Right ventricle myocardium inferior (tissue), 1 donor: ENCODE results near the gene B4GALNT4. TPM values are rescaled to one million over a fixed set of nuclear protein-coding genes. Genes with fewer than 3 reads are reported as not detected.
"Not testable (repeated sequence)": the region's sequence is repeated elsewhere in the genome, so short reads cannot be mapped to it uniquely, and the experiment has no call there.

Source experiments
- ATAC-seq: fragments of 200-7000 bp; cut with Tn5 transposase; one replicate; pipeline ENCODE4 v1.9.1; 2020; ENCODE audit warnings: mild to moderate bottlenecking, moderate library complexity
- DNase-seq: peaks from one replicate; pipeline ENCODE4 v3.0.0; 2021; ENCODE audit errors: missing footprints
- intact Hi-C: fragments of 100-400 bp; cut with DNase I; formaldehyde crosslinking; loops from one replicate; pipeline ENCODE4 v1.11.0; 2022
- total RNA-seq: library from RNA; stranded (reverse); fragmentation: NEBNext Ultra II Directional; extraction: Animal tissue kit (Norgen Biotek cat#: 25700); gene quantifications from one replicate; pipeline ENCODE4 v1.2.1, GENCODE V29; 2021
- donor health status: DM: no; HTN: yes; CAD: no; lungs with severe emphysema.

B4GALNT4 gene
- total RNA-seq, 1 donor from 2014 or later: 0.54 TPM

DNA sequence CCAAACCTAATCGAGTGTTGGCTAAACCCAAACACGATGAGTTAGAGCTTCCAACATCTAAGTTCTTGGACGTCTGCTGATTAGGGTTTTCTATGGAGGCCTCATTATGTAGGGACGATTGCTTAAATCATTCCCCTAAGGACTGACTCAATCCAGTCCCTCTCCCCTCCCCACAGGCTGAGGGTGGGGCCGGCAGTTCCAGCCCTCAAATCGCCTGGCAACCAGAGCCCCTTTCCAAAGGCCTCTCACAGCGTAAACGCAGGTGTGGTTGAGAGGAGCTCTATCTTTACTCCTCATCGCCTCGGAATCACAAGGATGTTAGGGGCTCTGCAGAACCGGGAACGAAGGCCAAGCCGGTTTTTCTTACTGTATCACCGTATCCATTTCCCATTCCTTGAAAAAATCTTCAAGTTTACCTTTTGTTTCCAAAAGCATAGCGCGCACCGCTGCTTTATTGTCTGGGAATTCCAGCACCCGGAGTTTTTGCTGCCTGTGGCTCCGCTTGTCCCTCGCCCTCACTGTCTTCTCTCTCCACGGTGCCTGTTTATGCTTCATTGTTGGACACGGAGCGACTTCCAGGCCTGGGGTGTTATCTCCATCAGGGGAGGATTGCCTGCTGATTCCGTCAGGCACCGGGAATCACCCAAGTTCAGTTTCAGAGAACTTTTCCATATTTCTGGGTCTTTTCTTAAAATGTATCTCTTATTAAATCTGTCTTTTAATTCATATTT is 34.9 kb upstream of the B4GALNT4 start:
- peak; percentile 87 for ATAC-seq
- peak; percentile 70 for DNase-seq
- intact Hi-C loops: no loop called here

GRCh38 chr11:335779-336658 is 33.3 kb upstream of the B4GALNT4 start:
- ATAC-seq (peak; percentile 69), DNase-seq (peak; percentile 72)
- intact Hi-C loops: no loop called here

DNA sequence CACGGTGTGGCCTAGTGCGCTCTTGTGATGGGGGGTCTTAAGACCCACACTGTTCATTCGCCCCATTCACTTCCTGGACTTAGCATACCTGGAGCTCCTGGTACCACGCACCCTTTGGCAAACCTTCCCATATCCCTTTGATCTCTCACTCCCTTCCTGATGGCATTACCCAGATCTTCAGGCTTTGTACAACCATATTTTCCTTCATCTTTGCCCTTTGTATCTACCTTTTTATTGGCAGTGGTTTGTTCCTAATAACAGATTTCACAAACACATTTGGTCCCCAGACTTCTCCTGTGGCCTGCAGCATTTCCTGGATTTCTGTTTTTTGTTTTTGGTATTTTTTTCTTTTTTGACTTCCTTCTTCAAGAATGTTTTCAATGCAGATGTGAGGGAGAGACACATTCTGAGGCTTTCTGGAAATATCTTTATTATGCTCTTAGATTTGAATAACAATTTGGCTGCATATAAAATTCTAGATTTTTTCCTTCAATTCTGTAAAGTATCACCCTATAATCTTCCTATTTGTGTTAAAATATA is 32.6 kb upstream of the B4GALNT4 start:
- DNase-seq (no peak), ATAC-seq (no peak)
- intact Hi-C loops: no loop called here

DNA sequence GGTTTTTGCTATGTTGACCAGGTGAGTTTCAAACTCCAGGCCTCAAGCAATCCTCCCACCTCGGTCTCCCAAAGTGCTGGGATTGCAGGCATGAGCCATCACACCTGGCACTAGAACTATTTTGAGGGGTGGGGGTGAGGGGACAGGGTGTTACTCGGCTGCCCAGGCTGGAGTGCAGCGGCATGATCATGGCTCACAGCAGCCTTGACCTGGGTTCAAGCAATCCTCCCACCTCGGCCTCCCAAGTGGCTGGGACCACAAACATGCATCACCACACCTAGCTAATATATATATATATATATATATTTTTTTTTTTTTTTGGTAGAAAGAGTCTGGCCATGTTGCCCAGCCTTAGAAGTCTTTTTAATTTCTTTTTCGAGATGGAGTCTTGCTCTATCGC is 31.6 kb upstream of the B4GALNT4 start:
- no peak for ATAC-seq
- DNase-seq: no peak
- intact Hi-C loops: no loop called here

GRCh38 chr11:339963-340362 is 29.3 kb upstream of the B4GALNT4 start:
- DNase-seq (no peak), ATAC-seq (no peak)
- intact Hi-C loops: no loop called here

DNA sequence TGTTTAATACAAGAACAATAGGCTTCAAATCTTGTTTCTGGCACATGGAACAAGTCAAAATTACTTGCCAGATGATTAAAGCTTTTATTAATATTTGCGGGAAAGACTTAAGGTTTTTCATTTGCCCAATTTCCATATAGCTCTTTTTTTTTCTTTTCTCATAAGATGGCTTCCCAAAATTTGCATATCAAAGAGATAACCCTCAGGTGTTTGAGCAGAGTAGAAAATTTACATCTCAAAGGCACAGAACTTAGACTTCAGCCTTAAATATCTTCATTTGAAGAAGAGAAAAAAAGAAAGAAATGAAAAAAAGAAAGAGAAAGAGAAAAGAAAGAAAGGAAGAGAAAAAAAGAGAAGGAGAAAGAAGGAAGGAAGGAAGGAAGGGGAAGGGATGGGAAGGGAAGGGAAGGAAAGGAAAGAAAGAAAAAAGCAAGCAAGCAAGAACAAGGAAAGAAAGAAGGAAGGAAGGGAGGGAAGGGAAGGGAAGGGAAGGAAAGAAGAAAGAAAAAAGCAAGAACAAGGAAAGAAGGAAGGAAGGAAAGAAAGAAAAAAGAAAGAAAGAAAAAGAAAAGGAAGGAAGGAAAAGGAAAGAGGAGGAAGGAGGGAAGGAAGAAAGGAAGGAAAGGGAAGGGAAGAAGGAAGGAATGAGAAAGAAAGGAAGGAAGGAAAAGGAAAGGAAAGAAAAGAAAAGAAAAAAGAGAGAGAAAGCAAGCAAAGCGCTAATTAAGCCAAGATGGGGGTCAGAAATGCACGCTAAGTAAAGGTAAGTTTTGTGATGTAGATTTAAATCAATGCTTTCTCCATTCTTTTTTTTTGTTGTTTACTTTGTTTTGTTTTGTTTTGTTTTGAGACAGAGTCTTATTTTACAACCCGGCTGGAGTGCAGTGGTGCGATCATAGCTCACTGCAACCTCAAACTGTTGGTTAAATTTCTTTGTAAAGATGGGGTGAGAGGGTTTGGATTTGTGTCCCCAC is 28.5 kb upstream of the B4GALNT4 start:
- intact Hi-C loops: no loop called here
- no peak for DNase-seq
- no peak for ATAC-seq

- no peak for ATAC-seq
- intact Hi-C loops: no loop called here
- no peak for DNase-seq
Measured at GRCh38 chr11:342328-342727, 27.0 kb upstream of the B4GALNT4 start.

DNA sequence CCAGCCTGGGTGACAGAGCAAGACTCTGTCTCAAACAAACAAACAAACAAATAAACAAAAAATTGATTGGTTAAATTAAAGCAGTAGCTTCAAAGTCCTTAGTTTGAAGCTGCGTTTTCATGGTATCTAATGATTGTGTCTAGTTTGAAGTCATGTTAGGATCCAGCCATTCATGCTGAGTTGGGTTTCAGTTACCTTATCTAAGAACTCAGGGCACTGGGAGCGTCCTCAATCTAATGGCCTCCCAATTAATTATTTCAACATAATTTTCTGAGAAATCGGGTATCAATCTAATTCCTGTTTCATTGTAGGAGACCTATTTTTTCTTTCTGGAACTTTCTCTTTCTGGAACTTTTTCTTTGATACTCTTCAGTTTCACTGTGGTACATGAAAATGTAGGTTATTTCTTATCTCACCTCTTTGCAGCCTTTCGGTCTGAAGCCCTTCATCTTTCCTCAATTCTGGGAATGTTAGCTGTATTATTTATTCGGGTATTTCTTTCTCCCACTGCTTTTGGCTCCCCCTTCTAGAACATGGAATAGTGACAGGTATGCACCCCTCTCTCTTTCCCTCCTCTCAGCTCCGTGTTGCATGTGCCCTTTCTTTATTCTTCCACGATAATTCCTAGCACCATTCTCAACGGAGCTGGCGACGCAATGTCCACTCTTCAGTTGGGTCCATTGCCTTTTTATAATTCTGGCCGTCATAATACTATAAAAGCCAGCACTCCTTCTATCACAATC is 24.3 kb upstream of the B4GALNT4 start:
- intact Hi-C loops: no loop called here
- ATAC-seq: no peak
- no peak for DNase-seq

DNA sequence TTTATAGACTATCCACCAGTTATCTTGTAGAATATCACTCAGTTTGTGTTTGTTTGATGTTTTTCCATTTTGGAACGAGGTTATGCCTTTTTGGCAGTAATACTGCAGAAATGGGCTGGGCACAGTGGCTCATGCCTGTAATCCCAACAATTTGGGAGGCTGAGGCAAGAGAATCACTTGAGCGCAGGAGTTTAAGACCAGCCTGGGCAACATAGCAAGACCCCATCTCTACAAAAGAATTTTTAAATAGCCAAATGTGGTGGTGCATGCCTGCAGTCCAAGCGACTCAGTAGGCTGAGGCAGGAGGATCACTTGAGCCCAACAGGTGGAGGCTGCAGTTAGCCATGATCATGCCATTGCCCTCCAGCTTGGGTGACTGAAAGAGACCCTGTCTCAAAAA is 22.8 kb upstream of the B4GALNT4 start:
- DNase-seq (no peak), ATAC-seq (no peak)
- intact Hi-C loops: no loop called here

- DNase-seq, ATAC-seq, intact Hi-C loops: not testable (repeated sequence)
Measured at GRCh38 chr11:349270-349954, 19.9 kb upstream of the B4GALNT4 start.

DNA sequence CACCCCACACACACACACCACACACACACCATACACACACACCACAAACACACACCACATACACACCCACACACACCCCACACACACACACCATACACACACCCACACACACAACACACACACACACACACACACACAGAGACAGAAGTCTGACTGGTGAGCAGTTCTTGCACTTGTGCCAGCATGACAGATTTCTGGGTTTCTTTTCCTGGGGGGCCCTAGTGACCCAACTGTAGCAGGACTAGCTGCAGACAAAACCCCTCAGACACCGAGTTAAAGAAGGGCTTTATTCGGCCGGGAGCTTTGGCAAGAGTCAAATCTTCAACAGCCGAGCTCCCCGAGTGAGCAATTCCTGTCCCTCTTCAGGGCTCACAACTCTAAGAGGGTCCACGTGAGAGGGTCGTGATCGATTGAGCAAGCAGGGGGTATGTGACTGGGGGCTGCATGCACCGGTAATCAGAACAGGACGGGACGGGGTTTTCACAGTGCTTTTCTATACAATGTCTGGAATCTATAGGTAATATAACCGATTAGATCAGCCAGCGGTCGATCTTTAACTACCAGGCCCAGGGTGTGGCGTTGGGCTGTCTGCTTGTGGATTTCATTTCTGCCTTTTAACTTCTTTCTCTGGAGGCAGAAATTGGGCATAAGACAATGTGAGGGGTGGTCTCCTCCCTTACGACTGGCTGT is 19.1 kb upstream of the B4GALNT4 start:
- DNase-seq, intact Hi-C loops, ATAC-seq: not testable (repeated sequence)

DNA sequence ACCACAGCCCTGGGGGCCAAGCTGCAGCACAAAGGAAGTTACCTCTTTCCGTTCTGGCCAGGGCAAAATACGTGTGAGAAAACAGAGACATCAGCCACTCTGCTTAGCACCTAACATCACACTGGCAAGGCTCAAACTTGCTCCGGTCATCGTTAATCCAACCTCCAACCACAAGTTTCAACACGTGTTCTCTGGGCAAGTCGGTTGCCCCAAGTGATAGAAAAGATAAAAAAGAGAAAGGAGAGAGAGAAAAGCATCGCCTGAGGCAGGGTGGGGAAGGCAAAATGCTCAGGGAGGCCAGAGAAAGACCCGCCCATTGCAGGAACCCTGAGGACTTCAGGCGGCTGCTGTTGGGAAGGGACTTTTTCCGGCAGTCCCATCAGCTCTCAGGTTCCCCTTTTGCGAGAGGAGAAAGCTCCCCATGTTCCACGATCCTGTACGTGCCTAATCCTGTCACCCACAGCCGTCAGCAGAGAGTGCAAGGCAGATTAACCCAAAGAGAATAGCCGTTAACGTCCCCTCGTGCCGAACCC is 18.5 kb upstream of the B4GALNT4 start:
- no peak for ATAC-seq
- intact Hi-C loops: no loop called here

DNA sequence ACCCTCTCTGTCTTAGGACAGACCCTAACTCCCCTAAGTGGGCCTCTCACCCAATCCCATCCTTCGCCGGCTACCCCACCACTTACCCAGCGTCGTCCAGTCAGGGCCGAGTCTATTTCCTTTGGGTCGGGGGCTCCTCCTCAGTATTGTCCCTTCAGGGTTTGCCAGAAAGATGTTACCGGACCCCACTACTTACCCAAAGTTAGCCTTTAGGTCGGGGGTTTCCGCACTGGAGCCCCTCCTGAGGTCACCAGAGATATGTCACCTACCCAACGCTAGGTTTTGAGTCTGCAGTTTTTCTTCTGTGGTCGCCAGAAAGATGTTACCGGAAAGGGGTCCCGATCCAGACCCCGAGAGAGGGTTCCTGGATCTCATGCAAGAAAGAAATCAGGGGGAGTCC is 17.9 kb upstream of the B4GALNT4 start:
- no peak for ATAC-seq
- no peak for DNase-seq
- intact Hi-C loops: no loop called here

More for the DNA sequence above, 18.5 kb upstream of the B4GALNT4 start:
- no peak for DNase-seq

GRCh38 chr11:352456-353031 is 16.8 kb upstream of the B4GALNT4 start:
- intact Hi-C loops: no loop called here
- DNase-seq (no peak), ATAC-seq (no peak)

DNA sequence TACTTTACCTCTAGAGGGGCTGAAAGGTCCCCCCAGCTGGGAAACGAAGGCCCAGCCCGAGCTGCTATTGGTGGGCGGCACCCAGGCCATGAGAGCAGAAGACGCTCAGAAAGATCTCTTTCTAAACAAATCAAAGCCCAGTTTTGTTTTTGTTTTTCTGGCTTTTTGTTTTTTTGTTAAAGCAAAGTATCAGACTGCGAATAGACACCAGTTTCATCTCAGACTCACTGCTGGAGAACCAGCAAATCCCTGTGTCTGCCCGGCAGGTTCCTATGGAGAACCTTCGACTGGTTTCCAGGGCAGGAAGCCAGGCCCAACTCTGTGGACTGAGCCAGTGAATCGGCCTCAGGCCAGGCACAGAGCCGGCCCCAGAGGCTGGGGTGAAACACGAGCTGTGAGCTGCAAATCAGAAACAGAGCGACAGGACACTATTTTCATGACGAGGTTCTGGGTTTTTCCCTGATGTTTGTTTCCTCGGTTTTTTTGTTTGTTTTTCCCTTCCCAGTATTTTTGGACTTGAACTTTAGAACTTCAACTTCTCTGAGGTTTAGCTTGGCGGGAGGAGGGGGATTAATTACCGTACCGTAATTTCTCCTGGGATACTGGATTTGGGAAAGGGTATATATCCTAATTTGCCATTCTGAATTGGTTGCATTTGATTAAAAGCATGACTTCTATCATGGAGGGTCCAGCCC is 16.0 kb upstream of the B4GALNT4 start:
- ATAC-seq: peak; percentile 69
- intact Hi-C loops: no loop called here
- DNase-seq: peak; percentile 87
